ENCODE measurements around the gene CRELD2.
A peak's percentile ranks its signal among the peaks of the same experiment; 100 is the strongest.

The CRELD2 gene

GRCh38 chr22:49877642-49878041, 40.8 kb upstream of the CRELD2 start:
- TF ChIP-seq, protein P1, sequence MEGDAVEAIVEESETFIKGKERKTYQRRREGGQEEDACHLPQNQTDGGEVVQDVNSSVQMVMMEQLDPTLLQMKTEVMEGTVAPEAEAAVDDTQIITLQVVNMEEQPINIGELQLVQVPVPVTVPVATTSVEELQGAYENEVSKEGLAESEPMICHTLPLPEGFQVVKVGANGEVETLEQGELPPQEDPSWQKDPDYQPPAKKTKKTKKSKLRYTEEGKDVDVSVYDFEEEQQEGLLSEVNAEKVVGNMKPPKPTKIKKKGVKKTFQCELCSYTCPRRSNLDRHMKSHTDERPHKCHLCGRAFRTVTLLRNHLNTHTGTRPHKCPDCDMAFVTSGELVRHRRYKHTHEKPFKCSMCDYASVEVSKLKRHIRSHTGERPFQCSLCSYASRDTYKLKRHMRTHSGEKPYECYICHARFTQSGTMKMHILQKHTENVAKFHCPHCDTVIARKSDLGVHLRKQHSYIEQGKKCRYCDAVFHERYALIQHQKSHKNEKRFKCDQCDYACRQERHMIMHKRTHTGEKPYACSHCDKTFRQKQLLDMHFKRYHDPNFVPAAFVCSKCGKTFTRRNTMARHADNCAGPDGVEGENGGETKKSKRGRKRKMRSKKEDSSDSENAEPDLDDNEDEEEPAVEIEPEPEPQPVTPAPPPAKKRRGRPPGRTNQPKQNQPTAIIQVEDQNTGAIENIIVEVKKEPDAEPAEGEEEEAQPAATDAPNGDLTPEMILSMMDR (IDR thresholded peaks at IDR 0.05; ENCODE audit: insufficient read depth, low read depth, low read length, missing control alignments), result no peak
- H3K4me3 ChIP-seq (ENCODE audit: low read depth, low read length), result no peak overlapping the region
- no peak for DNase-seq (ENCODE audit: low read depth)

GRCh38 chr22:49878206-49878605, 40.2 kb upstream of the CRELD2 start:
- TF ChIP-seq, protein P1 (IDR thresholded peaks at IDR 0.05; ENCODE audit: insufficient read depth, low read depth, low read length, missing control alignments), result no peak
- no peak overlapping the region for H3K4me3 ChIP-seq (ENCODE audit: low read depth, low read length)

DNA sequence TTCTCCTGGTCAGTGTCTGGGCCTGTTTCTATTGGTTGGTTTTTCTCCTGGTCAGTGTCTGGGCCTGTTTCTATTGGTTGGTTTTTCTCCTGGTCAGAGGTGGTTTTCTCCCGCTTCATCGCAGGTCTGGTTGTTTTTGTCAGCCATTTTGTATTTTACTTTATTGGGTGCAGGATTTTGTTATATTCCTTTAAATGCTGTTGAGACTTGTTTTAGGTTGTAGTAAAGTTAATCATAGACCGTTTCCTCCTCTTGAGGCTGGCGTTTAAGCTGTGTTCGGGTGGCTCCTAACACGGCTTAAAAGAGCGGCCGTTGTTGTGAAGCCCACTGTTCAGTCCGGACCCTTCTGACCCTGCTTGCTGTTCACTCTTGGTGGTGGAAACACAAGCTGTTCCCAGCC, 38.6 kb upstream of the CRELD2 start:
- TF ChIP-seq, protein P1 (IDR thresholded peaks at IDR 0.05; ENCODE audit: insufficient read depth, low read depth, low read length, missing control alignments), result no peak
- peak overlapping the region; percentile 28; the same call in 1 of the 2 replicates for H3K4me3 ChIP-seq (ENCODE audit: low read depth, low read length)
- DNase-seq (ENCODE audit: low read depth), result no peak

More at GRCh38 chr22:49878206-49878605, 40.2 kb upstream of the CRELD2 start:
- DNase-seq (ENCODE audit: low read depth), result no peak

DNA sequence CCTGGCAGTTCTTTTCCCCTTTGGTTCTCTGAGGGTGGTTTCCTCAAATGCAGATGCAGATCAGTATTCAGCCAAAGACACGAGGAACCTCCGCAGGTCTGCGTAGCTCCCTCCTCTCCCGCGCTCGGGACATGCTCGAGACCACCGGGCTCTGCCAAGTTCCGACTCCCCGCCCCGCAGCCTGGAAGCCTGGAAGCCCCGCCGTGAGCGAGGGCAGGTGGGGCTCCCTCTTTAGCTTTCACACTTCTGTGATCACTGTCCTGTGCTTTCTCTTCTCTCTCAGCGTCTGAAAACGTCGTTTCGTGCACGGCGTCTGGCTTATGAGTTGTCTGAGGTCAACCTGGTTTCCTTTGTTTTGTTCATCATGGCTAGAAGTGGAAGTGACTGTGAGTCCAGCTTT, 38.2 kb upstream of the CRELD2 start:
- TF ChIP-seq, protein P1 (IDR thresholded peaks at IDR 0.05; ENCODE audit: insufficient read depth, low read depth, low read length, missing control alignments), result no peak
- H3K4me3 ChIP-seq (ENCODE audit: low read depth, low read length), result peak overlapping the region; percentile 28
- peak; percentile 78 for DNase-seq (ENCODE audit: low read depth)

DNA sequence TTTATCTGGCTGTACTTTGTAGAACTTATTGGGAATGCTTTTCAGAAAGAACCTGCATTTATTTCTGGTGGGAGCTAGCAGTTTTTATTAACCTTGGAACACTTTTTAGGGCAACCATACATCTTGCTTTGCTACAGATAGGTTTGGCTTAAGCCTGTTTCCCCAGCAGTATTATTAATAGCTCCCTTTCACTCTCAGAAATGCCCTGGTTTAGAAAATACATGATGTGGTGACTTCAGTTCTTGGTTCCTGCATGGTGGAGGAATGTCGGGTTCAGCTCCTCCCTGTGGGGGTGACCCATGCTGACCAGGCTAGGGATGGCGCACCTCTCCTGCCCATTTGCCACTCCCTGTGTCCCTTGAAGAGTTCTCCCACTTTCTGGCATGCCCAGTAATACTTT, 36.6 kb upstream of the CRELD2 start:
- peak; percentile 54 for DNase-seq (ENCODE audit: low read depth)
- TF ChIP-seq, protein P1 (IDR thresholded peaks at IDR 0.05; ENCODE audit: insufficient read depth, low read depth, low read length, missing control alignments), result no peak
- H3K4me3 ChIP-seq (ENCODE audit: low read depth, low read length), result peak overlapping the region; percentile 32

DNA sequence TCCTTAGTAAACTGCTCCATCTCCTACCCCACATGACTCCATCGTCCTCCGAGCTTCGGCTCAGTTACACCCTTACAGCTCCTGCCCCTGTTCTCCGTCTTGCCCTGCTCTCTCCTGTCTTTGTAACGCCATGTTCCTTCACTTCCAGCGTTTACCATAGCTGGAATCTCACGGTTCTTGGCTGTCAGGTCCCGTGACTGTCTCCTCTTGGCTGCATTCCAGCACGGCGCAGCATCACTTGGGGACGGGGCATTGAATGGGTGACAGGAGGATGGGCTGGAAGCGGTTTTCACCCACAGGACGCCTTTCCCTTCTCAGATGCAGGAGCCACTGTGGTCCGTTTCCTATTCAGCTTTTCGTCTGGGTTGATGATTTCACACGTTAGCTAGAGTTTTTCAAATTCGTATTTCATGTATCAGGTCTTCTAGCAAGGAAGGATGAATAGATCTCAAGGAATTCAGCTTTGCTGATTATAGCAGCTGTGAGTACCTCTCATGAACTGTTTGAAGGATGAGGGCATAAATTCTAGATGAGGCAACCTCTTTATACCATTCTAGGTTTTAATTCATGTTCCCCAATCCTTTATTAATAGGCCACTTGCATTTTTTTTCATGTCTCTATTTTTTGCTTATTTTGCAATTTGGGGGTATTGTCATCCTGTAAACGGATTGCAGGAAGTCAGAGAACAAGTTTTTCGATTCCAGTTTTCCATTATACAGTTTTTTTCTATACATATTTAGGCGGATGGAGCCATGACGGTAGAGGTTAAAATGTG, 35.7 kb upstream of the CRELD2 start:
- DNase-seq (ENCODE audit: low read depth), result no peak
- H3K4me3 ChIP-seq (ENCODE audit: low read depth, low read length), result no peak overlapping the region
- TF ChIP-seq, protein P1 (IDR thresholded peaks at IDR 0.05; ENCODE audit: insufficient read depth, low read depth, low read length, missing control alignments), result no peak

- no peak overlapping the region for H3K4me3 ChIP-seq (ENCODE audit: low read depth, low read length)
- TF ChIP-seq, protein P1 (IDR thresholded peaks at IDR 0.05; ENCODE audit: insufficient read depth, low read depth, low read length, missing control alignments), result no peak
- DNase-seq (ENCODE audit: low read depth), result no peak
These were observed 35.2 kb upstream of the CRELD2 start for GRCh38 chr22:49883294-49883640.

All from GM12865 (cell line).